CD4-positive, CD25-positive, alpha-beta regulatory T cell (primary cell): ENCODE results near the gene SLC35A3. TPM values are rescaled to one million over a fixed set of nuclear protein-coding genes. Genes with fewer than 3 reads are reported as not detected.
"Not testable (repeated sequence)": the region's sequence is repeated elsewhere in the genome, so short reads cannot be mapped to it uniquely, and the experiment has no call there.

Source experiments
- ATAC-seq, 2 donors: fragments of 150-1000 bp; cut with Tn5 transposase; one replicate each; pipeline ENCODE4 v1.10.0; 2021; ENCODE audit warnings: low read depth in 2 of 2, moderate number of reproducible peaks in 2 of 2, moderate library complexity in 1 of 2
- DNase-seq, 3 donors: peaks; one replicate each; pipeline versions ENCODE4 v3.0.0 to v3.0.0-alpha.2; 2012 to 2022; ENCODE audit warnings: mixed read lengths in 1 of 3
- H3K27ac ChIP-seq: one replicate; pipeline ENCODE4 v1.7.0; 2013; ENCODE audit warnings: mild to moderate bottlenecking, low read length; ENCODE audit not compliant: insufficient read depth, poor library complexity, severe bottlenecking
- H3K27me3 ChIP-seq: one replicate; pipeline ENCODE4 v1.7.0; 2013; ENCODE audit warnings: low read length; ENCODE audit not compliant: control insufficient read depth, insufficient read depth
- H3K36me3 ChIP-seq: one replicate; pipeline ENCODE4 v1.7.0; 2013; ENCODE audit warnings: mild to moderate bottlenecking, low read length, moderate library complexity; ENCODE audit not compliant: control insufficient read depth, insufficient read depth
- H3K4me1 ChIP-seq: 2 replicates; pipeline ENCODE4 v1.7.0; 2013; ENCODE audit warnings: mild to moderate bottlenecking, low read length; ENCODE audit not compliant: insufficient read depth, control insufficient read depth, poor library complexity, severe bottlenecking
- H3K4me3 ChIP-seq: one replicate; pipeline ENCODE4 v1.7.0; 2013; ENCODE audit warnings: low read depth, mild to moderate bottlenecking, low read length, moderate library complexity
- H3K9me3 ChIP-seq, 2 experiments: 1 replicate in 1 of 2; 2 replicates in 1 of 2; pipeline ENCODE4 v1.7.0; 2013; ENCODE audit warnings: low read length in 2 of 2, mild to moderate bottlenecking in 1 of 2, moderate library complexity in 1 of 2; ENCODE audit not compliant: control insufficient read depth in 2 of 2
- H3K27ac Mint-ChIP-seq, 3 donors: one replicate each; pipeline ENCODE4 v1.8.0; 2020 to 2022; ENCODE audit warnings: mild to moderate bottlenecking in 3 of 3, mixed read lengths in 3 of 3, moderate library complexity in 2 of 3
- H3K27me3 Mint-ChIP-seq: one replicate; pipeline ENCODE4 v1.8.0; 2022; ENCODE audit warnings: mild to moderate bottlenecking, mixed read lengths
- H3K36me3 Mint-ChIP-seq: one replicate; pipeline ENCODE4 v1.8.0; 2020; ENCODE audit warnings: mixed read lengths
- H3K4me1 Mint-ChIP-seq, 4 donors: one replicate each; pipeline ENCODE4 v1.8.0; 2020 to 2022; ENCODE audit warnings: mixed read lengths in 4 of 4, mild to moderate bottlenecking in 1 of 4
- H3K4me3 Mint-ChIP-seq, 4 donors: one replicate each; pipeline ENCODE4 v1.8.0; 2020 to 2022; ENCODE audit warnings: mild to moderate bottlenecking in 4 of 4, mixed read lengths in 4 of 4, moderate library complexity in 3 of 4
- H3K9me3 Mint-ChIP-seq, 7 donors: one replicate each; pipeline ENCODE4 v1.8.0; 2020 to 2022; ENCODE audit warnings: mixed read lengths in 7 of 7, mild to moderate bottlenecking in 3 of 7, moderate library complexity in 2 of 7
- polyA plus RNA-seq, 4 donors: library from polyadenylated mRNA; unstranded; fragments of 300-500 nt; fragmentation: Illumina TruSeq; gene quantifications; one replicate each; pipeline ENCODE4 v1.2.3, GENCODE V29; 2021
- total RNA-seq: library from RNA; stranded (reverse); gene quantifications from one replicate; pipeline ENCODE4 v1.2.3, GENCODE V29; 2022

SLC35A3 gene
- total and polyA plus RNA-seq, 5 donors from 2014 or later: 9.5 to 25.1 (median 14.0) TPM

DNA sequence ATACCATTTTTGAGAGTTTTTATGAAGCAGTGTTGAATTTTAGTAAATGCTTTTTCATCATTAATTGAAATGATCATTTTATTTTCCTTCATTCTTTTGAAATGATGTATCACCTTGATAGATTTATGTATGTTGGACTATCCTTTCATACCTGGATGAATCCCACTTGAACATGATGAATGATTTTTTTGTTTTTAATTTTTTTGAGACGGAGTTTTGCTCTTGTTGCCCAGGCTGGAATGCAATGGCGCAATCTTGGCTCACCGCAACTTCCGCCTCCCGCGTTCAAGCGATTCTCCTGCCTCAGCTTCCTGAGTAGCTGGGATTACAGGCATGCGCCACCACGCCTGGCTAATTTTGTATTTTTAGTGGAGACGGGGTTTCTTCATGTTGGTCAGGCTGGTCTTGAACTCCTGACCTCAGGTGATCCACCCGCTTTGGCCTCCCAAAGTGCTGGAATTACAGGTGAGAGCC lies 77.5 kb downstream of the SLC35A3 start:
- peak overlapping the region; percentile 75 to 84 (median 81) for H3K4me3 Mint-ChIP-seq
- H3K36me3 Mint-ChIP-seq: peaks cover 24% of the 10 kb centered on the region
- peaks cover 32% of the 10 kb centered on the region for H3K4me1 ChIP-seq

DNA sequence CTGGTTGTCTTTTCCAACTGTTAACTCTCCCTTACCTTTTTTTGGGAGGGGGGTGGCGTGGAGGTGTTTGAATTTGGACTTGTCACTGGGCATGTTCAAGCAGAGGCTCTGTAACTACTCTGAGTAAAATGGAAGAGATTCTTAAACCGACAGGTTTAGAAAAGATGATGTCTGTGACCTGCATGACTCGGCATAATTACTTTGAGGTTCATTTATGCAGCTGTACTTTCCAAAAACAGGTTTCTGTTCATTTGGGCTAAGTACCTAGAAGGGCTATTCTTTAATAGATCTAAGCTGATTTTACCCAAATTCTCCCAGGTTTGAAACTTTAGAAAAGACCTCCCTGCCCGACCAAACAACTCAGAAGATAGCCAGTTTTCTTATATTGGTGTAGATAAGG lies 80.3 kb downstream of the SLC35A3 start:
- H3K27ac Mint-ChIP-seq: peak overlapping the region in 2 of 3 donors; percentile 75 to 76
- H3K4me1 ChIP-seq: peaks cover 27% of the 10 kb centered on the region
- no peaks in the 10 kb centered on the region for H3K27me3 Mint-ChIP-seq
- H3K36me3 Mint-ChIP-seq: peaks cover 15% of the 10 kb centered on the region
- peak overlapping the region in 2 of 4 donors; percentile 7 to 17 for H3K4me3 Mint-ChIP-seq
- H3K36me3 ChIP-seq: peaks cover 17% of the 10 kb centered on the region
- peak in 1 of 3 donors; percentile 59 for DNase-seq
- no peaks in the 10 kb centered on the region for H3K27me3 ChIP-seq
- peaks cover 41 to 75% (median 57%) of the 10 kb centered on the region in 4 donors for H3K4me1 Mint-ChIP-seq
- no peaks in the 10 kb centered on the region for H3K9me3 Mint-ChIP-seq
- no peak overlapping the region for H3K27ac ChIP-seq
- no peak overlapping the region for H3K4me3 ChIP-seq
- no peaks in the 10 kb centered on the region for H3K9me3 ChIP-seq
- ATAC-seq: no peak

More for the DNA sequence above, 77.5 kb downstream of the SLC35A3 start:
- not testable (repeated sequence) for H3K27me3 ChIP-seq, H3K9me3 ChIP-seq, DNase-seq, H3K9me3 Mint-ChIP-seq, ATAC-seq, H3K27me3 Mint-ChIP-seq
- peak overlapping the region; percentile 76 for H3K27ac ChIP-seq
- H3K4me1 Mint-ChIP-seq: peaks cover 43 to 87% (median 72%) of the 10 kb centered on the region in 4 donors
- peak overlapping the region; percentile 72 for H3K4me3 ChIP-seq
- peak overlapping the region; percentile 79 to 82 (median 81) for H3K27ac Mint-ChIP-seq
- peaks cover 11% of the 10 kb centered on the region for H3K36me3 ChIP-seq

DNA sequence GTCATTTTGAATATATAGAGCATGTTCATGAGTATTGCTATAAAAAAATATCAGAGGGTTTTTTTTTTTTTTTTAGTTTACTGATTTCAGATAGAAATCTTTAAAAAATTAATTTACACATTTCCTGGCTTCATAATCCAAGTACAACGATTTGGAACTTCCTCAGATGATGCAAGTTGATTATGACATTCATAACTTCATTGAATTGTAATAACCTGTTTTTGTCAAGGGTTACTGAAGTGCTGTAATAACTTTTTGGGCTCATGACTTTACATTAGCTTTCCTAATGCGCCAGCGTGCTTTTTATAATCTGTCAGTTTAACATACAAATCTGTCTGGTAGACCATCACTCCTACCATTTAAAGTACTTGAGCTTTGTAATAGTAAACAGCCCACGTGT lies 81.6 kb downstream of the SLC35A3 start:
- peak overlapping the region in 1 of 3 donors; percentile 38 for H3K27ac Mint-ChIP-seq

DNA sequence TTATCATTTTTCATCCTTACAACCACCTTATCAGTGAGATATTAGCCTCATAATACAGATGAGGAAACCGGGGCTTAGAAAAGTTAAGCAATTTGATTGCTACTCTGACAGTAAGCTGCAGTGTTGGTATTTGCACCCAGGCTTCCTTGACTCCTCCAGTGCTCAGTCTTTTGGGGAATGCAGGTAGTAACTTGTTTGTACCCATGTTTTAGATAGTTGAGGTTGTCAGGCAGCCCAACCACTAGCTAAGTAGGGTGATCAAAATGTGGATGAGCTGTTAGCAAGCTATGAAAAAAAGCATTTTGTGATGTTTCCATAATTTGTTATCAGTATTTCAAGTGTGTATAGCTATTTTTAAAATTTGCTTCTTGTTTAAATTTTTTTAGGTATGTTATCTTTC lies 82.1 kb downstream of the SLC35A3 start:
- ATAC-seq: no peak
- H3K27ac Mint-ChIP-seq: peak overlapping the region in 1 of 3 donors; percentile 38
- H3K36me3 Mint-ChIP-seq: peaks cover 14% of the 10 kb centered on the region
- DNase-seq: no peak
- no peak overlapping the region for H3K4me3 ChIP-seq
- no peaks in the 10 kb centered on the region for H3K27me3 Mint-ChIP-seq
- H3K27ac ChIP-seq: no peak overlapping the region
- H3K9me3 ChIP-seq: no peaks in the 10 kb centered on the region
- peaks cover 17% of the 10 kb centered on the region for H3K36me3 ChIP-seq
- peaks cover 17% of the 10 kb centered on the region for H3K4me1 ChIP-seq
- H3K4me1 Mint-ChIP-seq: peaks cover 39 to 66% (median 49%) of the 10 kb centered on the region in 4 donors
- no peak overlapping the region for H3K4me3 Mint-ChIP-seq
- H3K27me3 ChIP-seq: no peaks in the 10 kb centered on the region
- no peaks in the 10 kb centered on the region for H3K9me3 Mint-ChIP-seq

More for the DNA sequence above, 81.6 kb downstream of the SLC35A3 start:
- peaks cover 17% of the 10 kb centered on the region for H3K36me3 ChIP-seq
- H3K27me3 ChIP-seq: no peaks in the 10 kb centered on the region
- Mint-ChIP-seq H3K36me3 (peaks cover 14% of the 10 kb centered on the region), H3K4me1 (peaks cover 44 to 68% (median 52%) of the 10 kb centered on the region in 4 donors), H3K27me3 (no peaks in the 10 kb centered on the region), H3K4me3 (no peak overlapping the region), H3K9me3 (no peaks in the 10 kb centered on the region)
- H3K9me3 ChIP-seq: no peaks in the 10 kb centered on the region
- DNase-seq (no peak), ATAC-seq (no peak)
- H3K4me1 ChIP-seq: peaks cover 22% of the 10 kb centered on the region
- H3K27ac ChIP-seq: no peak overlapping the region
- H3K4me3 ChIP-seq: no peak overlapping the region

DNA sequence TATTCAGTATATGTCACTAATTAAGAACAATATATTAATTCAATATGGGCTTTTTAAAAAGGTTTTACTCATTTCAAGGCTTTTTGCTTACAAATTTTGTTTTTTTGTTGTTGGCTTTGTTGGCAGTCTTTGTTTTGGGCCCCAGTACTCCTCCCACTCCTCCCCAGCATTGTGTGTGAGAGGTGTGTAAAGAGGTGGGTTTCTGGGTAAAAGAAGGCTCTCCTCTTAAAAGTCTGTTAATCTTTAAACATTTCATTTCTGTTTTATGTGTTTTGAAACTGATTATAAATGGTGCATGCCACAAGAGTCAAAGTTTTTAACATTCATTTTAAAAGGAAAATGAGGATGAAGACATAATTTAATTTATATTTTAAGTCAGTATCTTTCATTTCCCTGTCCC lies 83.3 kb downstream of the SLC35A3 start:
- DNase-seq: no peak
- Mint-ChIP-seq H3K4me3 (no peak overlapping the region), H3K4me1 (peaks cover 40 to 60% (median 43%) of the 10 kb centered on the region in 4 donors), H3K27me3 (no peaks in the 10 kb centered on the region), H3K9me3 (no peaks in the 10 kb centered on the region), H3K36me3 (peaks cover 14% of the 10 kb centered on the region), H3K27ac (peak overlapping the region in 2 of 3 donors; percentile 14 to 62)
- Histone ChIP-seq H3K4me3 (no peak overlapping the region), H3K9me3 (no peaks in the 10 kb centered on the region), H3K27ac (no peak overlapping the region), H3K4me1 (peaks cover 9% of the 10 kb centered on the region), H3K36me3 (peaks cover 24% of the 10 kb centered on the region), H3K27me3 (no peaks in the 10 kb centered on the region)
- no peak for ATAC-seq

DNA sequence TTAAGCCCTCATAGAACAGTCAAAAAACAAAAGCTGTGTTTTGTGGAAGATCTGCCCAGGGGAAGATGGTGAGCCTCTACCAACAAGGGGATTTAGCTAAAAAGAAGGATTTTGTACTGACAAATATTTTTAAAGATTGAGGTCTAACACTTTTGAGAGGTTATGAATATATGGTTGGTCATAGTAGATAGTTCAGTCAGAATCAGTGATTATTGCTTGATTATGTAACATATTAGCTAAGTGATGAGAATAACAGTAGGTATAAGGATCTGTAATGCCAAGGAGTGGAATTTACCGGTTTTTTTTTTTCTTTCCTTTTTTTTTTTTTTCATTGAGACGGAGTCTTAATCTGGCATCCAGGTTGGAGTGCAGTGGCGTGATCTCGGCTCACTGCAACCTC lies 83.9 kb downstream of the SLC35A3 start:
- Histone ChIP-seq H3K4me1 (peaks cover 6% of the 10 kb centered on the region), H3K9me3 (no peaks in the 10 kb centered on the region), H3K4me3 (no peak overlapping the region), H3K27ac (no peak overlapping the region), H3K36me3 (peaks cover 30% of the 10 kb centered on the region), H3K27me3 (no peaks in the 10 kb centered on the region)
- no peak for ATAC-seq
- Mint-ChIP-seq H3K36me3 (peaks cover 16% of the 10 kb centered on the region), H3K4me1 (peaks cover 34 to 54% (median 41%) of the 10 kb centered on the region in 4 donors), H3K4me3 (no peak overlapping the region), H3K27ac (peak overlapping the region in 1 of 3 donors; percentile 14), H3K9me3 (no peaks in the 10 kb centered on the region), H3K27me3 (no peaks in the 10 kb centered on the region)
- DNase-seq: no peak

DNA sequence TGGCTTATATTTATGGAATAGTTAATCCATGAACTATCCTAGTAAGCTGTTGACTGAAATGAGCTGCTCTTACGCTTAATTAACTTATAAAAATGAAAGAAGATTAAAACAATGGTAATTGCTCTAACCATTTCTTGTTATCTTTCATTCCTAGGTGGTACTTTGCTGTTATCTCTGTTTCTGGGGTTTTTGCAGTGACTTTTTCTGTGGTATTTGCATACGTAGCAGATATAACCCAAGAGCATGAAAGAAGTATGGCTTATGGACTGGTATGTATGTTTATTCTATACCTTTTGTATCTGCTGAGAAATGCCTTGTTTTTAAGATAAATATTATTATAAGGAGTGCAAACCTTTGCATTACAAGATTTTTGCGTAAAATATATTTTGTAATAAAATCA lies 91.9 kb downstream of the SLC35A3 start:
- no peaks in the 10 kb centered on the region for H3K27me3 Mint-ChIP-seq
- Histone ChIP-seq H3K4me3 (no peak overlapping the region), H3K4me1 (peaks cover 3% of the 10 kb centered on the region), H3K36me3 (peaks cover 73% of the 10 kb centered on the region), H3K27ac (no peak overlapping the region), H3K27me3 (no peaks in the 10 kb centered on the region), H3K9me3 (no peaks in the 10 kb centered on the region)
- no peak for DNase-seq
- no peak overlapping the region for H3K4me3 Mint-ChIP-seq
- H3K36me3 Mint-ChIP-seq: peaks cover 27% of the 10 kb centered on the region
- H3K27ac Mint-ChIP-seq: no peak overlapping the region
- no peaks in the 10 kb centered on the region for H3K9me3 Mint-ChIP-seq
- no peak for ATAC-seq
- peaks cover 16 to 40% (median 22%) of the 10 kb centered on the region in 4 donors for H3K4me1 Mint-ChIP-seq
